ENCODE measurements around the gene OR51F1.

OR51F1 gene

GRCh38 chr11:4782454-4782853 is 12.7 kb upstream of the OR51F1 start:
- no peak for TF ChIP-seq CTCF (conservative IDR thresholded peaks at IDR 0.05; ENCODE audit: low read depth, low read length)
- no peak for DNase-seq (ENCODE audit: low read depth)
- H3K4me3 ChIP-seq (ENCODE audit: low read depth, low read length) = no peak overlapping the region

GRCh38 chr11:4768094-4768493 is 1.6 kb downstream of the OR51F1 start:
- no peak for TF ChIP-seq CTCF (conservative IDR thresholded peaks at IDR 0.05; ENCODE audit: low read depth, low read length)
- no peak for DNase-seq (ENCODE audit: low read depth)
- H3K4me3 ChIP-seq (ENCODE audit: low read depth, low read length) = no peak overlapping the region

- H3K4me3 ChIP-seq (ENCODE audit: low read depth, low read length) = no peak overlapping the region
- DNase-seq (ENCODE audit: low read depth) = no peak
- TF ChIP-seq CTCF (conservative IDR thresholded peaks at IDR 0.05; ENCODE audit: low read depth, low read length) = no peak
Observed at GRCh38 chr11:4766420-4767043, 3.2 kb downstream of the OR51F1 start.

- DNase-seq (ENCODE audit: low read depth) = no peak
- TF ChIP-seq CTCF (conservative IDR thresholded peaks at IDR 0.05; ENCODE audit: low read depth, low read length) = no peak
- no peak overlapping the region for H3K4me3 ChIP-seq (ENCODE audit: low read depth, low read length)
Observed at GRCh38 chr11:4763096-4763495, 6.6 kb downstream of the OR51F1 start.

GRCh38 chr11:4751201-4751600 is 18.5 kb downstream of the OR51F1 start:
- no peak for DNase-seq (ENCODE audit: low read depth)
- no peak for TF ChIP-seq CTCF (conservative IDR thresholded peaks at IDR 0.05; ENCODE audit: low read depth, low read length)
- H3K4me3 ChIP-seq (ENCODE audit: low read depth, low read length) = no peak overlapping the region

GRCh38 chr11:4748438-4748837 is 21.3 kb downstream of the OR51F1 start:
- peak; percentile 5 for DNase-seq (ENCODE audit: low read depth)
- no peak for TF ChIP-seq CTCF (conservative IDR thresholded peaks at IDR 0.05; ENCODE audit: low read depth, low read length)
- H3K4me3 ChIP-seq (ENCODE audit: low read depth, low read length) = no peak overlapping the region

- H3K4me3 ChIP-seq (ENCODE audit: low read depth, low read length) = no peak overlapping the region
- DNase-seq (ENCODE audit: low read depth) = no peak
- no peak for TF ChIP-seq CTCF (conservative IDR thresholded peaks at IDR 0.05; ENCODE audit: low read depth, low read length)
Observed at GRCh38 chr11:4740735-4741134, 29.0 kb downstream of the OR51F1 start.
